Endothelial cell of umbilical vein (primary cell): Measurements from ENCODE around the gene MFAP2. TPM values are rescaled to one million over a fixed set of nuclear protein-coding genes. Genes with fewer than 3 reads are reported as not detected.

ENCODE experiments used
- BruUV-seq: library from RNA; stranded (reverse); fragments of 400-500 nt; replicated peaks from 2 replicates; lab custom pipeline; 2021; lab: Mats Ljungman, UMichigan
- CTCF ChIA-PET: fragments of 300-600, 350-600 bp; sonication (Branson Sonifier 250); formaldehyde crosslinking; loops from one replicate; lab custom pipeline; 2021; ENCODE audit warnings: antibody characterized with exemption, inconsistent platforms; lab: Charles Lee
- POLR2A ChIA-PET: fragments of 300-600, 350-600 bp; sonication (Branson Sonifier 250); formaldehyde crosslinking; loops from one replicate; lab custom pipeline; 2021; ENCODE audit warnings: antibody characterized with exemption, inconsistent platforms; lab: Charles Lee
- DNase-seq: peaks from one replicate; pipeline ENCODE4 v3.0.0-alpha.2; 2011; ENCODE audit warnings: low read depth, low spot score
- FAIRE-seq: peaks from 2 replicates; lab custom pipeline; 2011; peaks lifted over from hg19 to GRCh38; lab: Jason Lieb, UNC
- H2AFZ ChIP-seq: 2 replicates; pipeline ENCODE4 v1.6.0; 2012; ENCODE audit warnings: low read depth, low read length, control low read depth, inconsistent platforms
- H3K27ac ChIP-seq: 2 replicates; pipeline ENCODE4 v1.5.1; 2011; ENCODE audit warnings: low read depth, mild to moderate bottlenecking, control low read depth, low read length, moderate library complexity; ENCODE audit not compliant: insufficient read depth
- H3K27me3 ChIP-seq, 2 experiments: 2 replicates each; pipeline versions ENCODE4 v1.6.0 to v1.6.1; 2011; ENCODE audit warnings: low read length in 2 of 2, mixed read lengths in 1 of 2; ENCODE audit not compliant: control insufficient read depth in 2 of 2, insufficient read depth in 2 of 2
- H3K36me3 ChIP-seq, 2 experiments: 2 replicates in 1 of 2; 3 replicates in 1 of 2; pipeline ENCODE4 v1.5.1; 2011; ENCODE audit warnings: low read length in 2 of 2, mild to moderate bottlenecking in 1 of 2, moderate library complexity in 1 of 2; ENCODE audit not compliant: control insufficient read depth in 2 of 2, insufficient read depth in 2 of 2; ENCODE audit errors: extremely low read depth in 1 of 2
- H3K4me1 ChIP-seq: 3 replicates; pipeline ENCODE4 v1.5.1; 2011; ENCODE audit warnings: mild to moderate bottlenecking, low read length; ENCODE audit not compliant: control insufficient read depth, insufficient read depth; ENCODE audit errors: extremely low read depth
- H3K4me2 ChIP-seq: 2 replicates; pipeline ENCODE4 v1.6.1; 2011; ENCODE audit warnings: low read length, control low read depth, mixed read lengths; ENCODE audit not compliant: insufficient read depth
- H3K4me3 ChIP-seq, 3 experiments: fragments of 200-600 bp in 1 of 3; sonication (generic), shearing (Covaris generic) in 1 of 3; replicated peaks in 1 of 3; 2 replicates each; pipeline ENCODE4 v1.5.1; 2011 to 2016; ENCODE audit warnings: control low read depth in 3 of 3, low read length in 3 of 3, mild to moderate bottlenecking in 2 of 3, inconsistent platforms in 1 of 3, low read depth in 1 of 3, moderate library complexity in 1 of 3; ENCODE audit not compliant: insufficient read depth in 1 of 3
- H3K79me2 ChIP-seq: 2 replicates; pipeline ENCODE4 v1.6.0; 2012; ENCODE audit warnings: low read length, inconsistent platforms; ENCODE audit not compliant: control insufficient read depth, insufficient read depth
- H3K9ac ChIP-seq: replicated peaks from 2 replicates; pipeline ENCODE3; 2011; ENCODE audit warnings: low read length, control low read depth; ENCODE audit not compliant: insufficient read depth; ENCODE audit errors: extremely low read depth
- H3K9me1 ChIP-seq: replicated peaks from 3 replicates; pipeline ENCODE4 v1.6.0; 2011; ENCODE audit warnings: mild to moderate bottlenecking, low read length; ENCODE audit not compliant: control insufficient read depth, insufficient read depth; ENCODE audit errors: extremely low read depth
- H3K9me3 ChIP-seq: replicated peaks from 2 replicates; pipeline ENCODE4 v1.5.1; 2012; ENCODE audit warnings: low read length, inconsistent platforms; ENCODE audit not compliant: control insufficient read depth, insufficient read depth
- H4K20me1 ChIP-seq: replicated peaks from 2 replicates; pipeline ENCODE3; 2011; ENCODE audit warnings: mild to moderate bottlenecking, low read length; ENCODE audit not compliant: control insufficient read depth, insufficient read depth; ENCODE audit errors: extremely low read depth
- MYC ChIP-seq: IDR thresholded peaks from one replicate; pipeline ENCODE4 v1.6.1; 2011; ENCODE audit warnings: mild to moderate bottlenecking, low read depth, low read length
- POLR2AphosphoS5 ChIP-seq: IDR thresholded peaks from 2 replicates; pipeline ENCODE4 v1.6.1; 2012; ENCODE audit warnings: low read depth, mild to moderate bottlenecking, control low read depth, low read length, moderate library complexity; ENCODE audit not compliant: insufficient read depth
- dilution Hi-C: fragments of 300-500 bp; cut with MboI; formaldehyde crosslinking; loops from one replicate; pipeline ENCODE4 v1.15.0; 2019; ENCODE audit warnings: low sequenced_read_pairs; ENCODE audit not compliant: extremely low pct_ligation_motif_present
- intact Hi-C: fragments of 100-400 bp; cut with micrococcal nuclease; formaldehyde crosslinking; loops from one replicate; pipeline ENCODE4 v1.10.0; 2022
- polyA plus RNA-seq, 4 experiments: library from polyadenylated mRNA; depleted of rRNA in 3 of 4; stranded (reverse) in 3 of 4; unstranded in 1 of 4; fragments of >200 nt; gene quantifications; 2 replicates each; pipeline versions ENCODE4 v1.2.1 to v1.2.3, GENCODE V29; 2011 to 2012; ENCODE audit warnings: missing spikeins in 1 of 4
- total RNA-seq: library from RNA; stranded (reverse); gene quantifications from 2 replicates; pipeline ENCODE4 v1.2.3, GENCODE V29; 2021
- TF ChIP-seq, protein P1 (sequence below): IDR thresholded peaks from 2 replicates; pipeline ENCODE4 v1.6.1; 2011; ENCODE audit not compliant: insufficient read depth, insufficient read length

The MFAP2 gene
- total and polyA plus RNA-seq, 2 donors (not counting 3 experiments of a cell fraction or from before 2014, with no cell fraction given): 37.9 to 138 TPM

GRCh38 chr1:16967962-16968361 lies 12.5 kb downstream of the MFAP2 start:
- Histone ChIP-seq H3K9me3 (no peaks in the 10 kb centered on the region), H3K27ac (peak overlapping the region; percentile 57), H3K9ac (peak overlapping the region; percentile 47), H3K79me2 (no peaks in the 10 kb centered on the region), H3K4me3 (no peak overlapping the region), H4K20me1 (no peaks in the 10 kb centered on the region), H3K4me2 (no peak overlapping the region), H3K4me1 (peaks cover 11% of the 10 kb centered on the region), H2AFZ (no peak overlapping the region), H3K9me1 (no peaks in the 10 kb centered on the region), H3K36me3 (peaks cover 0 to 8% of the 10 kb centered on the region in 2 experiments), H3K27me3 (no peaks in the 10 kb centered on the region)
- ChIA-PET POLR2A (interaction anchor here (0.5 to 1.8 kb wide), 3 partner anchors 8 to 80 kb away, joined by 3 to 8 read pairs (median 3); no protein-coding TSS in a partner anchor), CTCF (interaction anchor here (1.2 to 3.1 kb wide), 2 partner anchors 12 to 19 kb away, joined by 4 to 25 read pairs; partner anchors contain the start of gene MFAP2)
- TF ChIP-seq, protein P1, sequence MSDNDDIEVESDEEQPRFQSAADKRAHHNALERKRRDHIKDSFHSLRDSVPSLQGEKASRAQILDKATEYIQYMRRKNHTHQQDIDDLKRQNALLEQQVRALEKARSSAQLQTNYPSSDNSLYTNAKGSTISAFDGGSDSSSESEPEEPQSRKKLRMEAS: no peak
- no peak for TF ChIP-seq POLR2AphosphoS5
- intact Hi-C loops: loop anchor here (1.0 kb wide), 1 partner anchor 16 kb away; no protein-coding TSS in a partner anchor
- dilution Hi-C loops: no loop called here
- FAIRE-seq (no peak), DNase-seq (no peak)
- no TSS peak for BruUV-seq

DNA sequence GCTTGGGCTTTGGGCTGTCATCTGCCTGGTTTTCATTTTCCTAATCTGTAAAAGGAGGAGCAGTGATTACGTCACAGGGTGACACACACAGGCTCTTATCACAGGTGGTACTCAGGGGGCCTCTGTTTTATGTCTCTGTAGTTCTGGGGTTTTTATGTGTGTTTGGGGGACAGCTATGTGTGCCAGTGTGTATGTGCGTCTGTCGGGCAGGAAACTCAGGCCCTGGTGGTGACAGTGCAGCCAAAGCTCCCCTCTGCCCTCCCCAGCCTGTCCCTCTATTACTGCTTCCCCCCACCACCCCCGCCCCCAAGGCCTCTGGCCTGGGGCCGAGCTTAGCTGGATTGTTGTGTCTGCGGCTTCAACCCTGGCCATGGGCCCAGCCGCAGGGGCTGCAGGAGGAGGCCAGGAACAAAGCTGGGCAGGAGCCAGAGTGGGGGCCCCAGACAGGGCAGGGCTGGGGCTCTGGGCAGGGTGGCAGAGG lies 13.3 kb downstream of the MFAP2 start:
- Histone ChIP-seq H3K36me3 (peaks cover 0 to 8% of the 10 kb centered on the region in 2 experiments), H3K27ac (peak overlapping the region; percentile 57), H3K9me3 (no peaks in the 10 kb centered on the region), H3K9me1 (no peaks in the 10 kb centered on the region), H3K4me3 (no peak overlapping the region), H3K4me2 (no peak overlapping the region), H3K4me1 (peaks cover 11% of the 10 kb centered on the region), H2AFZ (no peak overlapping the region), H3K79me2 (no peaks in the 10 kb centered on the region), H3K9ac (peak overlapping the region; percentile 47), H4K20me1 (no peaks in the 10 kb centered on the region), H3K27me3 (no peaks in the 10 kb centered on the region)
- peak; percentile 49 for FAIRE-seq
- TF ChIP-seq MYC: no peak
- TF ChIP-seq POLR2AphosphoS5: peak; percentile 60
- ChIA-PET POLR2A (interaction anchor here (0.5 to 1.8 kb wide), 3 partner anchors 9 to 81 kb away, joined by 3 to 8 read pairs (median 3); no protein-coding TSS in a partner anchor), CTCF (interaction anchor here (0.8 to 3.1 kb wide), 8 partner anchors 13 to 79 kb away, joined by 3 to 25 read pairs (median 4); partner anchors contain the start of gene MFAP2)
- dilution Hi-C loops: no loop called here
- intact Hi-C loops: loop anchor here (1.0 kb wide), 1 partner anchor 17 kb away; no protein-coding TSS in a partner anchor
- BruUV-seq: no TSS peak
- DNase-seq: peak; percentile 89
